Retinal pigment epithelial cell (primary cell): ENCODE measurements around the gene DNAJB13.

Experiments
- DNase-seq: peaks from one replicate; pipeline ENCODE4 v3.0.0-alpha.2; 2010; ENCODE audit warnings: low read depth
- H3K4me3 ChIP-seq: 2 replicates; pipeline ENCODE4 v1.5.1; 2011; ENCODE audit warnings: mild to moderate bottlenecking, low read length, control low read depth, moderate library complexity
- CTCF ChIP-seq: conservative IDR thresholded peaks from 2 replicates; pipeline ENCODE4 v1.5.1; 2011; ENCODE audit warnings: low read depth, low read length, control low read depth, inconsistent platforms

The DNAJB13 gene

GRCh38 chr11:73999581-74000306, 48.9 kb downstream of the DNAJB13 start:
- no peak for DNase-seq
- TF ChIP-seq CTCF = no peak
- no peak overlapping the region for H3K4me3 ChIP-seq

GRCh38 chr11:74000307-74001133, 49.7 kb downstream of the DNAJB13 start:
- TF ChIP-seq CTCF = no peak
- no peak for DNase-seq
- H3K4me3 ChIP-seq = no peak overlapping the region

GRCh38 chr11:74001822-74002286, 51.0 kb downstream of the DNAJB13 start:
- no peak for DNase-seq
- H3K4me3 ChIP-seq = no peak overlapping the region
- TF ChIP-seq CTCF = no peak

- no peak for DNase-seq
- TF ChIP-seq CTCF = no peak
- H3K4me3 ChIP-seq = no peak overlapping the region
These were observed 52.0 kb downstream of the DNAJB13 start for GRCh38 chr11:74002832-74003231.

GRCh38 chr11:74004046-74004695, 53.3 kb downstream of the DNAJB13 start:
- no peak overlapping the region for H3K4me3 ChIP-seq
- no peak for TF ChIP-seq CTCF
- no peak for DNase-seq

- H3K4me3 ChIP-seq = no peak overlapping the region
- TF ChIP-seq CTCF = no peak
- DNase-seq = no peak
These were observed 54.2 kb downstream of the DNAJB13 start for GRCh38 chr11:74004759-74005615.
